ENCODE results near the gene ITGB1. TPM values are rescaled to one million over a fixed set of nuclear protein-coding genes. Genes with fewer than 3 reads are reported as not detected.

The ITGB1 gene
- total and polyA plus RNA-seq, 2 experiments from 2014 or later = 3,297 to 5,235 TPM

GRCh38 chr10:32990811-32991210, 32.8 kb upstream of the ITGB1 start:
- H3K9ac ChIP-seq = no peak overlapping the region
- DNase-seq = no peak

GRCh38 chr10:32988604-32989003, 30.6 kb upstream of the ITGB1 start:
- Histone ChIP-seq H3K4me2 (ENCODE audit: unreplicated experiment) (no peak overlapping the region), H3F3A (ENCODE audit: insufficient read depth) (peaks cover 54% of the 10 kb centered on the region), H3K79me2 (ENCODE audit: insufficient read depth) (peaks cover 32% of the 10 kb centered on the region), H2AFZ (no peak overlapping the region), H3K27me3 (replicated peaks; ENCODE audit: insufficient read depth) (no peaks in the 10 kb centered on the region), H3K27ac (no peak overlapping the region), H3K9me2 (ENCODE audit: insufficient read depth) (no peaks in the 10 kb centered on the region), H3K36me3 (ENCODE audit: low read depth) (no peaks in the 10 kb centered on the region), H3K4me1 (ENCODE audit: insufficient read depth) (peaks cover 46% of the 10 kb centered on the region), H4K20me1 (ENCODE audit: insufficient read depth) (no peaks in the 10 kb centered on the region), H3K9me3 (ENCODE audit: low read depth) (no peaks in the 10 kb centered on the region), H3K9ac (no peak overlapping the region), H3K4me3 (no peak overlapping the region)
- no peak for DNase-seq
- WGBS, 2 experiments (ENCODE audit: low coverage in 1 of 2, low lambda C conversion rate in 2 of 2, missing lambda C conversion rate in 2 of 2) = 78% methylated on average over 3 of the region's 3 CpGs
- TF ChIP-seq EZH2 (IDR thresholded peaks at IDR 0.05; ENCODE audit: insufficient read depth, poor library complexity, severe bottlenecking) = no peak
- TF ChIP-seq EZH2phosphoT487 (IDR thresholded peaks at IDR 0.05; ENCODE audit: insufficient read depth, low read depth) = no peak
- in situ Hi-C loops (cut with MboI) = no loop called here

More at GRCh38 chr10:32990811-32991210, 32.8 kb upstream of the ITGB1 start:
- in situ Hi-C loops (cut with MboI) = no loop called here
- Histone ChIP-seq H3K4me2 (ENCODE audit: unreplicated experiment) (no peak overlapping the region), H3K9me2 (ENCODE audit: insufficient read depth) (no peaks in the 10 kb centered on the region), H3K4me3 (no peak overlapping the region), H3K4me1 (ENCODE audit: insufficient read depth) (peaks cover 24% of the 10 kb centered on the region), H2AFZ (no peak overlapping the region), H4K20me1 (ENCODE audit: insufficient read depth) (no peaks in the 10 kb centered on the region), H3K9me3 (ENCODE audit: low read depth) (no peaks in the 10 kb centered on the region), H3K27me3 (replicated peaks; ENCODE audit: insufficient read depth) (no peaks in the 10 kb centered on the region), H3F3A (ENCODE audit: insufficient read depth) (peaks cover 32% of the 10 kb centered on the region), H3K79me2 (ENCODE audit: insufficient read depth) (peaks cover 23% of the 10 kb centered on the region), H3K36me3 (ENCODE audit: low read depth) (no peaks in the 10 kb centered on the region), H3K27ac (no peak overlapping the region)
- TF ChIP-seq EZH2phosphoT487 (IDR thresholded peaks at IDR 0.05; ENCODE audit: insufficient read depth, low read depth) (no peak), EZH2 (IDR thresholded peaks at IDR 0.05; ENCODE audit: insufficient read depth, poor library complexity, severe bottlenecking) (no peak)

- no peaks in the 10 kb centered on the region for H3K27me3 ChIP-seq (replicated peaks; ENCODE audit: insufficient read depth)
- H3K36me3 ChIP-seq (ENCODE audit: low read depth) = no peaks in the 10 kb centered on the region
- H3K79me2 ChIP-seq (ENCODE audit: insufficient read depth) = peaks cover 32% of the 10 kb centered on the region
- no peak for TF ChIP-seq EZH2 (IDR thresholded peaks at IDR 0.05; ENCODE audit: insufficient read depth, poor library complexity, severe bottlenecking)
- no peak for TF ChIP-seq EZH2phosphoT487 (IDR thresholded peaks at IDR 0.05; ENCODE audit: insufficient read depth, low read depth)
- peaks cover 47% of the 10 kb centered on the region for H3K4me1 ChIP-seq (ENCODE audit: insufficient read depth)
- H3K4me2 ChIP-seq (ENCODE audit: unreplicated experiment) = no peak overlapping the region
- H3F3A ChIP-seq (ENCODE audit: insufficient read depth) = peaks cover 54% of the 10 kb centered on the region
- no peaks in the 10 kb centered on the region for H3K9me2 ChIP-seq (ENCODE audit: insufficient read depth)
- in situ Hi-C loops (cut with MboI) = no loop called here
- no peak overlapping the region for H2AFZ ChIP-seq
- H3K4me3 ChIP-seq = no peak overlapping the region
- no peak overlapping the region for H3K9ac ChIP-seq
- H4K20me1 ChIP-seq (ENCODE audit: insufficient read depth) = no peaks in the 10 kb centered on the region
- no peak for DNase-seq
- H3K27ac ChIP-seq = no peak overlapping the region
- WGBS, 2 experiments (ENCODE audit: low coverage in 1 of 2, low lambda C conversion rate in 2 of 2, missing lambda C conversion rate in 2 of 2) = 95 to 98% methylated on average over 1 of the region's 1 CpG
- H3K9me3 ChIP-seq (ENCODE audit: low read depth) = no peaks in the 10 kb centered on the region
Observed at GRCh38 chr10:32987172-32987571, 29.1 kb upstream of the ITGB1 start.

- Histone ChIP-seq H2AFZ (no peak overlapping the region), H3K9ac (peak overlapping the region; percentile 63), H3K36me3 (ENCODE audit: low read depth) (no peaks in the 10 kb centered on the region), H3K9me2 (ENCODE audit: insufficient read depth) (no peaks in the 10 kb centered on the region), H3K4me1 (ENCODE audit: insufficient read depth) (peaks cover 60% of the 10 kb centered on the region), H3K9me3 (ENCODE audit: low read depth) (no peaks in the 10 kb centered on the region), H3K27ac (peak overlapping the region; percentile 100), H3K4me2 (ENCODE audit: unreplicated experiment) (peak overlapping the region; percentile 59), H4K20me1 (ENCODE audit: insufficient read depth) (no peaks in the 10 kb centered on the region), H3K27me3 (replicated peaks; ENCODE audit: insufficient read depth) (no peaks in the 10 kb centered on the region), H3K4me3 (peak overlapping the region; percentile 30; the same call in 1 of the 2 replicates), H3K79me2 (ENCODE audit: insufficient read depth) (peaks cover 32% of the 10 kb centered on the region), H3F3A (ENCODE audit: insufficient read depth) (peaks cover 54% of the 10 kb centered on the region)
- in situ Hi-C loops (cut with MboI) = no loop called here
- 34 to 41% methylated on average over 4 of the region's 4 CpGs for WGBS, 2 experiments (ENCODE audit: low coverage in 1 of 2, low lambda C conversion rate in 2 of 2, missing lambda C conversion rate in 2 of 2)
- DNase-seq = peak; percentile 94
- TF ChIP-seq EZH2 (IDR thresholded peaks at IDR 0.05; ENCODE audit: insufficient read depth, poor library complexity, severe bottlenecking) (no peak), EZH2phosphoT487 (IDR thresholded peaks at IDR 0.05; ENCODE audit: insufficient read depth, low read depth) (no peak)
Observed at GRCh38 chr10:32985775-32986350, 27.8 kb upstream of the ITGB1 start.
